HG02588 (cell line): ENCODE data around the gene ANKDD1B.

Source experiments
- ATAC-seq: cut with Tn5 transposase; IDR thresholded peaks from one replicate; pipeline ENCODE4 v1.9.1; 2021; ENCODE audit warnings: mild to moderate bottlenecking, moderate library complexity; ENCODE audit not compliant: unreplicated experiment

The ANKDD1B gene

GRCh38 chr5:75616371-75616881 lies 5.2 kb downstream of the ANKDD1B start:
- no peak for ATAC-seq

- ATAC-seq, result no peak
These were observed 5.8 kb downstream of the ANKDD1B start for GRCh38 chr5:75616971-75617621.

- no peak for ATAC-seq
These were observed 6.6 kb downstream of the ANKDD1B start for GRCh38 chr5:75617736-75618352.

- ATAC-seq, result no peak
These were observed 9.1 kb downstream of the ANKDD1B start for GRCh38 chr5:75620184-75620959.

- no peak for ATAC-seq
These were observed 11.3 kb downstream of the ANKDD1B start for GRCh38 chr5:75622564-75622963.

- no peak for ATAC-seq
These were observed 12.6 kb downstream of the ANKDD1B start for GRCh38 chr5:75623846-75624245.

GRCh38 chr5:75626959-75627358 lies 15.7 kb downstream of the ANKDD1B start:
- ATAC-seq, result no peak

- ATAC-seq, result no peak
These were observed 16.5 kb downstream of the ANKDD1B start for GRCh38 chr5:75627801-75628200.

- ATAC-seq, result no peak
These were observed 19.6 kb downstream of the ANKDD1B start for GRCh38 chr5:75630875-75631274.

GRCh38 chr5:75632321-75632720 lies 21.1 kb downstream of the ANKDD1B start:
- ATAC-seq, result no peak

- no peak for ATAC-seq
These were observed 26.7 kb downstream of the ANKDD1B start for GRCh38 chr5:75637949-75638348.

- no peak for ATAC-seq
These were observed 28.5 kb downstream of the ANKDD1B start for GRCh38 chr5:75639535-75640311.

- no peak for ATAC-seq
These were observed 29.1 kb downstream of the ANKDD1B start for GRCh38 chr5:75640395-75640794.

GRCh38 chr5:75640826-75641225 lies 29.6 kb downstream of the ANKDD1B start:
- ATAC-seq, result no peak

GRCh38 chr5:75648712-75649111 lies 37.5 kb downstream of the ANKDD1B start:
- no peak for ATAC-seq

GRCh38 chr5:75651575-75652238 lies 40.5 kb downstream of the ANKDD1B start:
- ATAC-seq, result no peak

GRCh38 chr5:75653521-75653920 lies 42.3 kb downstream of the ANKDD1B start:
- ATAC-seq, result no peak

- ATAC-seq, result no peak
These were observed 43.5 kb downstream of the ANKDD1B start for GRCh38 chr5:75654693-75655295.

GRCh38 chr5:75656311-75657003 lies 45.2 kb downstream of the ANKDD1B start:
- ATAC-seq, result no peak
